NOMO-1 treated with DMSO at 0.1 percent for 48 hours (cell line): ENCODE measurements around the gene ANP32D.
"Not testable (repeated sequence)": the region's sequence is repeated elsewhere in the genome, so short reads cannot be mapped to it uniquely, and the experiment has no call there.

Experiments
- DNase-seq: peaks from one replicate; lab custom pipeline; 2025; ENCODE audit not compliant: unreplicated experiment; lab: John Stamatoyannopoulos, UW

The ANP32D gene

GRCh38 chr12:48472259-48472658 is at the start of gene ANP32D:
Gene ANP32D (plus strand): TSS chr12:48472559. CDS start chr12:48472665, 106 bp downstream.
- DNase-seq, result no peak

DNA sequence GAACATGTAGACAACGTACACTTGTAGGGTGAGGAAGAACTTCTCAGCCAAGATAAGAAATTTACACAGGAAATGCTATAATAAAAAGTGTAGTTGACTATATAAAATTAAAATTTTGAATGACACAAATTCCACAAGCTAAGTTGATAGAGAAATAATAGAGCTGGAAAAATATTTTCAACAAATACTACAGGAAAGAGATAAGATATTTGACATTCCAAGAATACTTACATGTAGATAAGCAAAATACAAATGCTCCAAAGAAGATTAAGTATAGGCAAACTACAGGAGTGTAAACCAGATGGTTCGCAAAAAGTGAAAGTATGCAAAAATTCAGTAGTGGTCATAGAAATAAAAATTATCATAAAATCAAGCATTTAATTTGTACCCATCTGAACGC is 49.2 kb upstream of the ANP32D start:
- no peak for DNase-seq

- DNase-seq, result no peak
Measured at GRCh38 chr12:48424644-48425043, 47.7 kb upstream of the ANP32D start.

DNA sequence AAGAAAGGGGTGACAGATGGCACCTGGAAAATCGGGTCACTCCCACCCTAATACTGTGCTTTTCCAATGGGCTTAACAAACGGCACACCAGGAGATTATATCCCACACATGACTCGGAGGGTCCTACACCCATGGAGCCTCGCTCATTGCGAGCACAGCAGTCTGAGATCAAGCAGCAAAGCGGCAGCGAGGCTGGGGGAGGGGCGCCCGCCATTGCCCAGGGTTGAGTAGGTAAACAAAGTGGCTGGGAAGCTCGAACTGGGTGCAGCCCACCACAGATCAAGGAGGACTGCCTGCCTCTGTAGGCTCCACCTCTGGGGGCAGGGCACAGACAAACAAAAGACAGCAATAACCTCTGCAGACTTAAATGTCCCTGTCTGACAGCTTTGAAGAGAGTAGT is 38.3 kb upstream of the ANP32D start:
- DNase-seq, result not testable (repeated sequence)

- DNase-seq, result no peak
Measured at GRCh38 chr12:48441069-48441468, 31.3 kb upstream of the ANP32D start.

DNA sequence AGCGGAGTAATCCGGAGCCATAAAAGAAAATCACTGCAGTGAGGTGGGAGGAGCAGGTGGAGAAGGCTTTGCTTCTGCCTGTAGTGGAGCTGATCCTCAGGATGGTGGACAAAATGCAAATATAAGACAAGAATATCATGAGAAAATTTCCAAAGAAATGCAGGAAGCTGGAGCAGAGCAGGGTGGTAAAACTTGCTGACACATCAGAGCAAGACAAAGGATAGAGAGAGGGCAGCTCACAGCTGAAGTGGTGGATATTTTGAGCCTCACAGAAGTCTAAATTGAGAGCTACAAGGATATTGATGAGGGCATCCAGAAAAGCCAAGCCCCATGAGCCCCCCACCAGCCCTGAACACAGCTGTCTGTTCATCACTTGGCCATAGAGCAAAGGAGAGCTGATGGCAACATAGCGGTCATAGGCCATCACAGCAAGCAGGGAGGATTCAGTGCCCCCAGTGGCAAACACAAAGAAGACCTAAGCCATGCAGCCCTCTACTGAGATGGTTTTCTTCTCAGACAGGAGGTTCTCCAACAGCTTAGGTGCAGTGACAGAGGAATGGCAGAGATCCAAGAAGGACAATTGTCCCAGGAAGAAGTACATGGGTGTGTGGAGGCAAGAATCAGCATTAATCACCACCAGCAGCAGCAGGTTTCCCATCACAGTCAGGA is 30.0 kb upstream of the ANP32D start:
- no peak for DNase-seq

DNA sequence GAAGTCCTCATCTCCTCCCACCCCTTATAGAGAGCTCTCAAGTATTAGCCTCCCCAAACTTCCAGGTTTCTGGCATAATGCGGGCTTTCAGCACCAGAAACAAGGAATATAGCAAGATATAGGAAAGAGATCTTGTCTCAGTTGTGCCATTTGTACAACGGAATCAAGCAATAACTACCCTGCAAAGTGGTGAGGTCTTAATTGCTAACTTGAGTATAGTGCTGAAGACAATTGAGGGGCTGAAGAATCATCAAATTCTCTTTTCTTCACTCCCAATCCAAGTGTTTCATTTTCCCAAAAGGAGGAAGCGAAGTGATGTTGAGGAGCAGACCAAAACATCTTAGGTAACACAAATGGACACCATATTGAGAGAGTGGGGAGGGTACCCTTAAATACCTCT is 26.8 kb upstream of the ANP32D start:
- no peak for DNase-seq

DNA sequence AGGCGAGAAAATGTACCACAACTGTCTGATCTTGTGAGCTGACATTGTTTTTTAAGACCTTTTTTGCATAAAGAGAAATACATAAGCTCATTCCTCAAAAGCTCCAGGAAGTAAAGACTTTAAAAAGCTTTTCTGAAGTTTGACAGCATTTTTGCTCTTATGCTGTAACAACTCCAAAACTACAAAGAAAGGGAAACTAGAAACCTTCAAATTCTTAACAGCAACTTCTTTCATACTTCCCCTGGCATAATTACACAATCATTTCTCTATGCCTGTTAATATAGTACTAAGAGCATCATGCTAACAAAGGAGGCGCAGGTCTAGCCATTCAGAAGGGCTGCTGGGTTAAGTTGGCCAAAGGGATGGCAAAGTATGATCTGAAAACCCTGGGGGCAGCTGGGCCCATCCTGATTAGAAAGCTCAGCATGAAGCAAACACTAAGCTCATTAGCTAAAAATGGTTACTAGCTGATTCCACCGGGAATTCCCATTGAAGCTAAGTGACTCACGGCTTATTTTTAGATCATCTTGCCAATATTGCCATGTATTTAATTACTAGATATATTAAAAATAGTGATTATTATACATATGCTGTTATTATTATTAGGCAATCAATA is 26.1 kb upstream of the ANP32D start:
- DNase-seq, result peak; percentile 33

- DNase-seq, result peak; percentile 58
Measured at GRCh38 chr12:48447755-48448154, 24.6 kb upstream of the ANP32D start.

DNA sequence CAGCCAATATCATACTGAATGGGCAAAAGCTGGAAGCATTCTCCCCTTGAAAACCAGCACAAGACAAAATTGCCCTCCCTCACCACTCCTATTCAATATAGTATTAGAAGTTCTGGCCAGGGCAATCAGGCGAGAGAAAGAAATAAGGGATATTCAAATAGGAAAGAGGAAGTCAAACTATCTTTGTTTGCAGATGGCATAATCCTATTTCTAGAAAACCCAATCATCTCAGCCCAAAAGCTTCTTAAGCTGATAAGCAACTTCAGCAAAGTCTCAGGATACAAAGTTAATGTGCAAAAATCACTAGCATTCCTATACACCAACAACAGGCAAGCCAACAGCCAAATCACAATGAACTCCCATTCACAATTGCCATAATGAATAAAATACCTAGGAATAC is 21.0 kb upstream of the ANP32D start:
- no peak for DNase-seq

DNA sequence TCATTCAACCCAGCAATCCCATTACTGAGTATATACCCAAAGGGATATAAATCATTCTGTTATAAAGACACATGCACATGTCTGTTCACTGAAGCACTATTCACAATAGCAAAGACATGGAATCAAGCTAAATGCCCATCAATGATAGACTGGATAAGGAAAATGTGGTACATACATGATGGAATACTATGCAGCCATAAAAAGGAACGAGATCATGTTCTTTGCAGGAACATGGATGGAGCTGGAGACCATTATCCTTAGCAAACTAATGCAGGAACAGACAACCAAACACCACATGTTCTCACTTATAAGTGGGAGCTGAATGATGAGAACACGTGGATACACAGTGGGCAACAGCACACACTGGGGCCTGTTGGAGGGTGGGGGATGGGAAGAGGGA is 19.4 kb upstream of the ANP32D start:
- not testable (repeated sequence) for DNase-seq

DNA sequence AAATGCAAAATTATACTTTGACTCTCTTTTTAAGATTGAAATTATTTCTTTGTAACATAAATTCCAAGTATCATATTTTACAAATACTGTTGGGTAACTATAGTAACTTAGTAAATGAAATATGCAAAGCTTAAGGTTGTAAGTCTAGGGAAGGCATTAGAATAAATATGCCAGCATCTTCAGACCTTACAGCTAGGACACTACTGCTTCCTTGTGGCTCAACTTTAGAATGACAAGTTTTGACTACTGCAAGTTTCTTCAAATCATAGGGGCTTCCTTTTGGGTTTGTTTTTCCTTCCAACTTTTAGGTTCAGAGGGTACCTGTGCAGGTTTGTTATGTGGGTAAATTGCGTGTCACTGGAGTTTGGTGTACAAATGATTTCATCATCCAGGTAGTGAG is 17.7 kb upstream of the ANP32D start:
- peak; percentile 60 for DNase-seq

DNA sequence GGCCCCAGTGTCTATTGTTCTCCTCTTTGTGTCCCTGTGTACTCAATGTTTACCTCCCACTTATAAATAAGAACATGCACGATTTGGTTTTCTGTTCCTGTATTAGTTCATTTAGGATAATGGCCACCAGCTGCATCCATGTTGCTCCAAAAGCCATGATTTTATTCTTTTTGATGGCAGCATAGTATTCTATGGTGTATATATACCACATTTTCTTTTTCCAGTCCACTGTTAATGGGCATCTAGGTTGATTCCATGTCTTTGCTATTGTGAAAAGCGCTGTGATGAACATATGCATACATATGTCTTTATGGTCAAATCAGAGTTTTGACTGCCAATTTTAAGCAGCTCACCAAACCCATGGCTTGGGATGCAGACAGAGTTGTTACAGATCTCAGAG is 17.2 kb upstream of the ANP32D start:
- no peak for DNase-seq

- no peak for DNase-seq
Measured at GRCh38 chr12:48459259-48459658, 13.1 kb upstream of the ANP32D start.

DNA sequence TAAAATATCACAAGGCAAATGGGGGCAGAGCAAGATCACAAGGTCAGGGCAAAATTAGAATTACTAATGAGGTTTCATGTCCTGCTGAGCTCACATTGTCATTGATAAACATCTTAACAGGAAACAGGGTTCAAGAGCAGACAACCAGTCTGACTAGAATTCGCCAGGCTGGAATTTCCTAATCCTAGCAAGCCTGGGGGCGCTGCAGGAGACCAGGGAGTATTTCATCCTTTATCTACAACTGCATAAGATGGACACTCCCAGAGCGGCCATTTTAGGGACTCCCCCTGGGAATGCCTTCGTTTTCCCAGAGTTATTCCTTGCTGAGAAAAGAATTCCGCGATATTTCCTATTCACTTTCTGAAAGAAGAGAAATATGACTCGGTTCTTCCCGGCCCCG is 3.3 kb upstream of the ANP32D start:
- not testable (repeated sequence) for DNase-seq

DNA sequence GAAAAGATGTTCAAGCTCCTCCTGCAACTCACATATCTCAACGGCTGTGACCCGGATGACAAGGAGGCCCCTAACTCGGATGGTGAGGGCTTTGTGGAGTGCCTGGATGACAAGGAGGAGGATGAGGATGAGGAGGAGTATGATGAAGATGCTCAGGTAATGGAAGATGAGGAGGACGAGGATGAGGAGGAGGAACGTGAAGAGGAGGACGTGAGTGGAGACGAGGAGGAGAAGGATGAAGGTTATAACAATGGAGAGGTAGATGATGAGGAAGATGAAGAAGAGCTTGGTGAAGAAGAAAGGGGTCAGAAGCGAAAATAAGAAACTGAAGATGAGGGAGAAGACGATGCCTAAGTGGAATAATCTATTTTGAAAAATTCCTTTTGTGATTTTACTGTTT is 702 bp downstream of the ANP32D start:
- no peak for DNase-seq

- not testable (repeated sequence) for DNase-seq
Measured at GRCh38 chr12:48474497-48474896, 2.1 kb downstream of the ANP32D start.

GRCh38 chr12:48482198-48482597 is 9.8 kb downstream of the ANP32D start, which contains the start of gene C12orf54:
Gene C12orf54 (plus strand): TSS chr12:48482498. CDS start chr12:48483297, 799 bp downstream.
- no peak for DNase-seq

DNA sequence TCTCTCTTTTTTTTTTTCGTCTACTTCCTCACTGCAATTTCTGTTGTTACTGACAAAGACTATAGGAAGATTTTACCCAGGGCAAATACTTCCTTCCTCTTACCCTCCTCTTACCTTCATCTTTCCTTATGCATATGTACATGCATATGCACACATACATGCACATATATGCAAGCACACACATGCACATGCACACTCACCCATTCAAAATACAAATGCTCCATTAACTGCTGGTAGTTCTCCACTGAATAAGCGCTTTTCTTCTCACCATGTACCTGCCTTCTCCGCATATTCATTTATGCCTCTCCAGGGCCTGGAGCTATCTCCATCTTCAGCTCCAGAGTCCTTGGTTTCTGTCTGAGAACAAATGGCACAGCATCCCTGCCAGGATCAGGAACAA is 10.6 kb downstream of the ANP32D start:
- DNase-seq, result no peak

GRCh38 chr12:48486261-48486660 is 13.9 kb downstream of the ANP32D start:
- no peak for DNase-seq

- DNase-seq, result no peak
Measured at GRCh38 chr12:48486679-48487078, 14.3 kb downstream of the ANP32D start.

DNA sequence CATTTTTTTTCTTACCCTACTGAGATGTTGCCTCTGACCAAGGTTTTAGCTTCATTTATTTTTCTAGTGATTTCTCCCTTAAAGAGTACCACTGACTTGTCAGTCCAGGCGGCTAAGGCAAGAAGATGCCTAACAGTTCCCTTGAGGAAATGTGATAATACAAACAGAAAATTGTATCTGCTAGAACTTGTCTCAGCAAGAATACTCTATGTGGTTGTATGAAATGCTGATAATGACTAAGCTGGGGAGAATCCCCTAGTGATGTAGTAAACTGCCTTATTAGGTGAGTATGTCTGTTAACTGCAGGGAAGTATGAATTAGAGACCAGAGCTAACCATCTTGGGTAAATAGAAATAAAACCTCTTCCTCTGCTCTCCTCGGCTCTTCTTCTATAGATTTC is 16.7 kb downstream of the ANP32D start:
- no peak for DNase-seq

DNA sequence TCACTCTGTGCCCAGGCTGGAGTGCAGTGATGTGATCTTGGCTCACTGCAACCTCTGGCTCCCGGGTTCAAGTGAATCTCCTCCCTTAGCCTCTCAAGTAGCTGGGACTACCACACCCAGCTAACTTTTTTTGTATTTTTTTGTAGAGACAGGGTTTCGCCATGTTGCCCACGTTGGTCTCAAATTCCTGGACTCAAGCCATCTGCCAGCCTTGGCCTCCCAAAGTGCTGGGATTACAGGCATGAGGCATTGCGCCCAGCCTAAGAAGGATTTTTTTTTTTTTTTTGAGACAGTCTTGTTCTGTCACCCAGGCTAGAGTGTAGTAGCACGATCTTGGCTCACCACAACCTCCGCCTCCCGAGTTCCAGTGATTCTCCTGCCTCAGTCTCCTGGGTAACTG is 17.1 kb downstream of the ANP32D start:
- DNase-seq, result not testable (repeated sequence)
